ENCODE results near the gene GASK1A. TPM values are rescaled to one million over a fixed set of nuclear protein-coding genes. Genes with fewer than 3 reads are reported as not detected.

Gene GASK1A
- total and polyA plus RNA-seq, 10 of the 15 experiments (the other 5 are each of a cell fraction or from before 2014, with no cell fraction given): 0.18 TPM; not detected in 9

GRCh38 chr3:43054754-43055153 lies 75.6 kb downstream of the GASK1A start:
- no peak overlapping the region for H3K9ac ChIP-seq (ENCODE audit: control insufficient read depth, insufficient read depth, low read length)
- no peak for TF ChIP-seq SMC3 (IDR thresholded peaks at IDR 0.05; ENCODE audit: borderline replicate concordance, low read length)
- TF ChIP-seq BCL11A (IDR thresholded peaks at IDR 0.05; ENCODE audit: low read depth, low read length): no peak
- TF ChIP-seq BHLHE40 (IDR thresholded peaks at IDR 0.05; ENCODE audit: borderline replicate concordance in 1 of 2, low read depth in 2 of 2, low read length in 1 of 2): no peak
- no peak for TF ChIP-seq RB1 (IDR thresholded peaks at IDR 0.05; ENCODE audit: borderline replicate concordance)
- no peak overlapping the region for H3K4me2 ChIP-seq (ENCODE audit: control insufficient read depth, insufficient read depth)
- FAIRE-seq: no peak
- H4K20me1 ChIP-seq (ENCODE audit: control insufficient read depth, insufficient read depth): no peaks in the 10 kb centered on the region
- no peaks in the 10 kb centered on the region for H3K9me3 ChIP-seq (replicated peaks; ENCODE audit: control insufficient read depth, insufficient read depth, low read length)
- H3K36me3 ChIP-seq (ENCODE audit: control insufficient read depth in 2 of 2, insufficient read depth in 2 of 2, low read length in 1 of 2): no peaks in the 10 kb centered on the region
- WGBS (ENCODE audit: insufficient coverage, insufficient replicate concordance, low lambda C conversion rate, missing lambda C conversion rate): 29% methylated on average over 5 of the region's 5 CpGs
- intact Hi-C loops (cut with micrococcal nuclease; ENCODE audit: unreplicated experiment): no loop called here
- no peak overlapping the region for H2AFZ ChIP-seq (ENCODE audit: control insufficient read depth, low read depth, low read length)
- no peaks in the 10 kb centered on the region for H3K79me2 ChIP-seq (ENCODE audit: control insufficient read depth, insufficient read depth, low read length)
- no peaks in the 10 kb centered on the region; a peak in 1 of 4 replicates for H3K27me3 ChIP-seq (replicated peaks in 1 of 2; ENCODE audit: control insufficient read depth in 2 of 2, insufficient read depth in 2 of 2, low read length in 1 of 2)
- no peaks in the 10 kb centered on the region for H3K4me1 ChIP-seq (ENCODE audit: control insufficient read depth, insufficient read depth, low read length)
- BruUV-seq (replicated peaks): no TSS peak
- in situ Hi-C loops (cut with MboI): no loop called here
- ChIA-PET SMC1A (ENCODE audit: uncharacterized antibody, unreplicated experiment) (no interaction called here), CTCF (interaction anchor here (1.3 kb wide), 1 partner anchor 15 kb away, joined by 3 read pairs; no protein-coding TSS in a partner anchor), POLR2A (no interaction called here), RAD21 (ENCODE audit: unreplicated experiment) (no interaction called here)
- no peak for DNase-seq (ENCODE audit: low read depth, low spot score)
- no peak overlapping the region for H3K27ac ChIP-seq (ENCODE audit: control insufficient read depth, insufficient read depth)
- no peak for ATAC-seq
- H3K4me3 ChIP-seq: no peak overlapping the region

DNA sequence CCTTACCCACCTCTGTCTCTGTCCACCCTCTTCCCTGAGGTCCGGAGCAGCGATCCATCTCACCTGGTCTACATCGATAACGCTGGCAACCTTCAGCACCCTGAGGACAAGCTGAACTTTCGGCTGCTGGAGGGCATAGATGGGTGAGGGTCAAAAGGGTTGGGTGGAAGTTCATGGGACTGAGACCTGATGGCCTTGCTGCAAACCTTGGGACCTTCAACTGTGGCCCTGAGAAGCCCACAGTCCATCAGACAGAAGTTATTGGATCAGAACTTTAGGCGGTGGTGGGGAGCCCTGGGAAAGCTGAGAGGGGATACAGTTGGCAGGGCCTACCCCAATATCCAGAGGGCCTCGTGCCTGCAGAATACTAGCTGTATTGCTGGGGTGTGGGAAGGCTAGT lies 76.3 kb downstream of the GASK1A start:
- Histone ChIP-seq H3K36me3 (ENCODE audit: control insufficient read depth in 2 of 2, insufficient read depth in 2 of 2, low read length in 1 of 2) (no peaks in the 10 kb centered on the region), H3K4me2 (ENCODE audit: control insufficient read depth, insufficient read depth) (no peak overlapping the region), H3K4me3 (no peak overlapping the region), H3K27ac (ENCODE audit: control insufficient read depth, insufficient read depth) (no peak overlapping the region), H3K27me3 (replicated peaks in 1 of 2; ENCODE audit: control insufficient read depth in 2 of 2, insufficient read depth in 2 of 2, low read length in 1 of 2) (no peaks in the 10 kb centered on the region; a peak in 1 of 4 replicates), H3K9me3 (replicated peaks; ENCODE audit: control insufficient read depth, insufficient read depth, low read length) (no peaks in the 10 kb centered on the region), H3K79me2 (ENCODE audit: control insufficient read depth, insufficient read depth, low read length) (no peaks in the 10 kb centered on the region), H2AFZ (ENCODE audit: control insufficient read depth, low read depth, low read length) (no peak overlapping the region), H4K20me1 (ENCODE audit: control insufficient read depth, insufficient read depth) (no peaks in the 10 kb centered on the region), H3K9ac (ENCODE audit: control insufficient read depth, insufficient read depth, low read length) (no peak overlapping the region), H3K4me1 (ENCODE audit: control insufficient read depth, insufficient read depth, low read length) (no peaks in the 10 kb centered on the region)
- BruUV-seq (replicated peaks): no TSS peak
- FAIRE-seq: no peak
- no peak for ATAC-seq
- ChIA-PET POLR2A (no interaction called here), SMC1A (ENCODE audit: uncharacterized antibody, unreplicated experiment) (no interaction called here), CTCF (interaction anchor here (1.3 kb wide), 1 partner anchor 16 kb away, joined by 3 read pairs; no protein-coding TSS in a partner anchor), RAD21 (ENCODE audit: unreplicated experiment) (no interaction called here)
- intact Hi-C loops (cut with micrococcal nuclease; ENCODE audit: unreplicated experiment) (no loop called here), in situ Hi-C loops (cut with MboI) (no loop called here)
- 16% methylated on average over 7 of the region's 7 CpGs for WGBS (ENCODE audit: insufficient coverage, insufficient replicate concordance, low lambda C conversion rate, missing lambda C conversion rate)
- DNase-seq (ENCODE audit: low read depth, low spot score): no peak
- TF ChIP-seq NKRF (conservative IDR thresholded peaks at IDR 0.05) (no peak), HCFC1 (IDR thresholded peaks at IDR 0.05; ENCODE audit: low read length) (no peak), PAX8 (IDR thresholded peaks at IDR 0.05) (no peak), FOXM1 (IDR thresholded peaks at IDR 0.05; ENCODE audit: low read depth, low read length) (no peak), USF2 (IDR thresholded peaks at IDR 0.05; ENCODE audit: borderline replicate concordance, low read depth, low read length) (no peak), BACH1 (IDR thresholded peaks at IDR 0.05; ENCODE audit: borderline replicate concordance) (no peak), STAT3 (IDR thresholded peaks at IDR 0.05; ENCODE audit: low read depth, low read length) (no peak)
- TF ChIP-seq, protein P1, sequence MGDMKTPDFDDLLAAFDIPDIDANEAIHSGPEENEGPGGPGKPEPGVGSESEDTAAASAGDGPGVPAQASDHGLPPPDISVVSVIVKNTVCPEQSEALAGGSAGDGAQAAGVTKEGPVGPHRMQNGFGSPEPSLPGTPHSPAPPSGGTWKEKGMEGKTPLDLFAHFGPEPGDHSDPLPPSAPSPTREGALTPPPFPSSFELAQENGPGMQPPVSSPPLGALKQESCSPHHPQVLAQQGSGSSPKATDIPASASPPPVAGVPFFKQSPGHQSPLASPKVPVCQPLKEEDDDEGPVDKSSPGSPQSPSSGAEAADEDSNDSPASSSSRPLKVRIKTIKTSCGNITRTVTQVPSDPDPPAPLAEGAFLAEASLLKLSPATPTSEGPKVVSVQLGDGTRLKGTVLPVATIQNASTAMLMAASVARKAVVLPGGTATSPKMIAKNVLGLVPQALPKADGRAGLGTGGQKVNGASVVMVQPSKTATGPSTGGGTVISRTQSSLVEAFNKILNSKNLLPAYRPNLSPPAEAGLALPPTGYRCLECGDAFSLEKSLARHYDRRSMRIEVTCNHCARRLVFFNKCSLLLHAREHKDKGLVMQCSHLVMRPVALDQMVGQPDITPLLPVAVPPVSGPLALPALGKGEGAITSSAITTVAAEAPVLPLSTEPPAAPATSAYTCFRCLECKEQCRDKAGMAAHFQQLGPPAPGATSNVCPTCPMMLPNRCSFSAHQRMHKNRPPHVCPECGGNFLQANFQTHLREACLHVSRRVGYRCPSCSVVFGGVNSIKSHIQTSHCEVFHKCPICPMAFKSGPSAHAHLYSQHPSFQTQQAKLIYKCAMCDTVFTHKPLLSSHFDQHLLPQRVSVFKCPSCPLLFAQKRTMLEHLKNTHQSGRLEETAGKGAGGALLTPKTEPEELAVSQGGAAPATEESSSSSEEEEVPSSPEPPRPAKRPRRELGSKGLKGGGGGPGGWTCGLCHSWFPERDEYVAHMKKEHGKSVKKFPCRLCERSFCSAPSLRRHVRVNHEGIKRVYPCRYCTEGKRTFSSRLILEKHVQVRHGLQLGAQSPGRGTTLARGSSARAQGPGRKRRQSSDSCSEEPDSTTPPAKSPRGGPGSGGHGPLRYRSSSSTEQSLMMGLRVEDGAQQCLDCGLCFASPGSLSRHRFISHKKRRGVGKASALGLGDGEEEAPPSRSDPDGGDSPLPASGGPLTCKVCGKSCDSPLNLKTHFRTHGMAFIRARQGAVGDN (IDR thresholded peaks at IDR 0.05): no peak

Data from GM12878 (cell line).